Ectodermal cell (in vitro differentiated cells): ENCODE results near the gene DNAJC18. TPM values are rescaled to one million over a fixed set of nuclear protein-coding genes. Genes with fewer than 3 reads are reported as not detected.
"Not testable (repeated sequence)": the region's sequence is repeated elsewhere in the genome, so short reads cannot be mapped to it uniquely, and the experiment has no call there.

ENCODE experiments used
- H3K27ac ChIP-seq: 2 replicates; pipeline ENCODE4 v1.7.0; 2013; ENCODE audit warnings: mild to moderate bottlenecking, low read depth, low read length; ENCODE audit not compliant: insufficient read depth, poor library complexity, severe bottlenecking
- H3K27me3 ChIP-seq: 2 replicates; pipeline ENCODE4 v1.7.0; 2013; ENCODE audit warnings: mild to moderate bottlenecking, low read length; ENCODE audit not compliant: insufficient read depth, control insufficient read depth, poor library complexity, severe bottlenecking
- H3K36me3 ChIP-seq: one replicate; pipeline ENCODE4 v1.7.0; 2013; ENCODE audit warnings: low read length; ENCODE audit not compliant: control insufficient read depth, insufficient read depth
- H3K4me1 ChIP-seq: one replicate; pipeline ENCODE4 v1.7.0; 2013; ENCODE audit warnings: low read length; ENCODE audit not compliant: control insufficient read depth, insufficient read depth
- H3K4me3 ChIP-seq: 2 replicates; pipeline ENCODE4 v1.7.0; 2013; ENCODE audit warnings: low read depth, low read length, control low read depth; ENCODE audit not compliant: insufficient read depth
- H3K9me3 ChIP-seq: 2 replicates; pipeline ENCODE4 v1.7.0; 2013; ENCODE audit warnings: mild to moderate bottlenecking, low read length, moderate library complexity; ENCODE audit not compliant: control insufficient read depth
- WGBS, 2 experiments: methylation state at CpG; one replicate each; pipeline ENCODE4 v1.1.7; 2013; ENCODE audit warnings: missing lambda C conversion rate in 2 of 2; 5-methylcytosine and 5-hydroxymethylcytosine counted together
- polyA plus RNA-seq, 4 experiments: library from polyadenylated mRNA; stranded (reverse); fragments of 50-300 nt; gene quantifications; one replicate each; pipeline ENCODE4 v1.2.3, GENCODE V29; 2013

Gene DNAJC18
- 35.7 TPM for polyA plus RNA-seq (2013, experiment 1 of 4)
- polyA plus RNA-seq (2013, experiment 2 of 4): 38.1 TPM
- polyA plus RNA-seq (2013, experiment 3 of 4): 30.8 TPM
- polyA plus RNA-seq (2013, experiment 4 of 4): 28.2 TPM

DNA sequence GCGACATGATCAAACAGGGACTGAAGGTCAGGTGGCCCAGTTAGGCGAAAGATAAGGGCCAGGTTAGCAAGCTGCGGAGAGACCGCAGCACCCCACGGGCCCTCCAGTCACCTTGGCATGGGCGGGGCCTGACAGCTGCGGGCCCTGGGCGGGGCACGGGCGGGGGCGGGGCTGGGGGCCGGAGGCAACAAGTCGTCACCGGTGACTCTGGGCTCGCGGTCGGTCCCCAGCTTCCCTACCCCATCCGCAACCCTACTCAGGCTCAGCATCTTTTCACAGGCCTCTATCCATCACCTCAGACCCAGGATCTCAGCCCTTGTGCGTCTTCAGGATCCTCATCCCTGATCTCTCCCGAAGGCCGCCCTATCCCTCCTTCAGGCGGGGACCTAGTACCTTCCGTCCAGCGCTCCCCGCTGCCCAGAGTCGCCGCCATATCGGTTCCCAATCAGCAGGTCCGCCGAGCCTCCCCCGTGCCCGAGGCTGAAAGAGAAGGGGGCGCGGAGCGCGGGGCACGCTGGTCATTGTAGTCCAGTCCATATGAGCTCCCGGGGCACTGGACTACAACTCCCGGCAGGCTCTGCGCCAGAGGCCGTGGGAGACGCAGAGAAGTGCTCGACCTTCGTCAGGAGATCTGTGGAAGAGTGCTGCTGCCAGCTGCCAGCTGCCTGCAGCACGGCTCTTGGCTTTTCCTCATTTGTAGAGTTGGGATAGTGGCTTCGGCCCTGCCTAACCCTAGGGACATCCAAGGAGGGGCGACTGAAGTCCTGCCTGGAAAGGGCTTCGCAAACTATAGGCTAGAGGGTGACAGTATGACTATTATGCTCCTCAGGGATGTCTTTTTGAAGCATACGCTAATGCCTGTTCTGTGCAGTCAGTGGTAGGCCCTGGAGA lies at the start of gene DNAJC18:
Gene DNAJC18, minus strand, starts transcription at position 513 of the 891 bp plus-strand sequence. Its CDS starts 80 bp downstream, at position 433.
- H3K4me1 ChIP-seq: no peaks in the 10 kb centered on the region
- H3K27me3 ChIP-seq: no peaks in the 10 kb centered on the region
- peak within 1 kb of the TSS; percentile 79 for H3K4me3 ChIP-seq
- WGBS, 2 experiments: 5% methylated on average over 49 of the region's 49 CpGs
- H3K9me3 ChIP-seq: no peaks in the 10 kb centered on the region
- peak within 1 kb of the TSS; percentile 89 for H3K27ac ChIP-seq
- H3K36me3 ChIP-seq: peaks cover 1% of the 10 kb centered on the region

DNA sequence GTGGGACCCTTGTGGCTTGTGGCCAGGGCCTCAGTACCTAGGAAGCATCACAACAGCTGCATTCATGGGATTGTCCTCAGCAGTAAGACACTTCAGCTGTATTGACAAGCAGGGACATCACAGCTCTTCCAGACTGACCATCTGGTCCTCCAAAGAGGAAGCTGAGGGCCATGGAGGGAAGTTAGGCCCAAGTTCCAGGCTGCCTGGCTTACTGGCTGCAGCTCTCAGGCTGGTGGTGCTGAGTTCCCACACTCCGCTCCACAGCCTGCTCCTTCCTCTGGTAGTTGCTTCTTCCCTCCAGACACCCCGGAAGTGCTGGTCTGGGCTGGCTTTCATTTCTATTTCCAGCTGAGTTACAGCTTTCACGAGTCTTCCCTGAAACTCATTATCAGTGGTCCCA lies 48.9 kb upstream of the DNAJC18 start:
- Histone ChIP-seq H3K36me3 (no peaks in the 10 kb centered on the region), H3K4me1 (peaks cover 5% of the 10 kb centered on the region), H3K27ac (no peak overlapping the region), H3K9me3 (no peaks in the 10 kb centered on the region), H3K4me3 (no peak overlapping the region), H3K27me3 (no peaks in the 10 kb centered on the region)
- 84 to 93% methylated on average over 3 of the region's 3 CpGs for WGBS, 2 experiments

DNA sequence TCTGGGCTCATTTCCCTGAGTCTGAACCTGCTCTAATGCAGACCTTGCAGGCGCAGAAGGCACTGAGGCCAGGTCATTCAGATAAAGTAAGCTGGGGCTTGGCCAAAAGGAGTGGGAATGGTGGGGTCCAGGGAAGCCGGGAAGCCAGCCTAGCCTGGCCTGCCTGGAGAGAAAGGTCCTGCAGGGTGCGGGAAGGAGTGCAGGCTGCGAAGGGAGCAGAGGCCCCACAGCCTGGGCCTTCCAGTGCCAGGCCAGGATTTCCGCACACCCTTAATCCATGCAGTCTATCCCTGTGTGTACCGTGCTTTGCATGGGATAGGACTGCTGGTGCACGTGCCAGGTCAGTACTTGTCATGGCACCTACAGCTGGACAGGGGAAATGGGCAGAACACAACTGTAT lies 46.9 kb upstream of the DNAJC18 start:
- Histone ChIP-seq H3K4me3 (no peak overlapping the region), H3K9me3 (no peaks in the 10 kb centered on the region), H3K27ac (no peak overlapping the region), H3K36me3 (no peaks in the 10 kb centered on the region), H3K4me1 (peaks cover 5% of the 10 kb centered on the region), H3K27me3 (no peaks in the 10 kb centered on the region)
- WGBS, 2 experiments: 52 to 54% methylated on average over 7 of the region's 7 CpGs

DNA sequence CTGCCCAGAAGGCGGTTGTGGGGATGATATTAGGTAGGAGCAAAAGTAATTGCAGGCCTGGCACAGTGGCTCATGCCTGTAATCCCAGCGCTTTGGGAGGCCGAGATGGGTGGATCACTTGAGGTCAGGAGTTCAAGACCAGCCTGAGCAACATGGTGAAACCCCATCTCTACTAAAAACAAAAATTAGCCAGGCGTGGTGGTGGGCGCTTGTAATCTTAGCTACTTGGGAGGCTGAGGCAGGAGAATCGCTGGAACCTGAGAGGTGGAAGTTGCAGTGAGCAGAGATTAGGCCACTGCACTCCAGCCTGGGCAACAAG lies 43.5 kb upstream of the DNAJC18 start:
- not testable (repeated sequence) for H3K4me3 ChIP-seq, H3K36me3 ChIP-seq, H3K9me3 ChIP-seq, H3K27ac ChIP-seq, H3K27me3 ChIP-seq, H3K4me1 ChIP-seq
- WGBS, 2 experiments: 96 to 99% methylated on average over 6 of the region's 6 CpGs

GRCh38 chr5:139482050-139482889 lies 42.9 kb upstream of the DNAJC18 start, which contains the start of gene STING1:
Gene STING1, minus strand, starts transcription at chr5:139482758. Its CDS starts 1,054 bp downstream, at chr5:139481704.
- no peak within 1 kb of the TSS for H3K27ac ChIP-seq
- no peaks in the 10 kb centered on the region for H3K36me3 ChIP-seq
- no peaks in the 10 kb centered on the region for H3K9me3 ChIP-seq
- H3K4me1 ChIP-seq: peaks cover 5% of the 10 kb centered on the region
- no peak within 1 kb of the TSS for H3K4me3 ChIP-seq
- WGBS, 2 experiments: 90% methylated on average over 19 of the region's 19 CpGs
- H3K27me3 ChIP-seq: no peaks in the 10 kb centered on the region

GRCh38 chr5:139481580-139482049 lies 42.3 kb upstream of the DNAJC18 start:
- no peak overlapping the region for H3K27ac ChIP-seq
- peaks cover 5% of the 10 kb centered on the region for H3K4me1 ChIP-seq
- H3K9me3 ChIP-seq: no peaks in the 10 kb centered on the region
- 89 to 92% methylated on average over 5 of the region's 5 CpGs for WGBS, 2 experiments
- no peaks in the 10 kb centered on the region for H3K27me3 ChIP-seq
- no peaks in the 10 kb centered on the region for H3K36me3 ChIP-seq
- no peak overlapping the region for H3K4me3 ChIP-seq

DNA sequence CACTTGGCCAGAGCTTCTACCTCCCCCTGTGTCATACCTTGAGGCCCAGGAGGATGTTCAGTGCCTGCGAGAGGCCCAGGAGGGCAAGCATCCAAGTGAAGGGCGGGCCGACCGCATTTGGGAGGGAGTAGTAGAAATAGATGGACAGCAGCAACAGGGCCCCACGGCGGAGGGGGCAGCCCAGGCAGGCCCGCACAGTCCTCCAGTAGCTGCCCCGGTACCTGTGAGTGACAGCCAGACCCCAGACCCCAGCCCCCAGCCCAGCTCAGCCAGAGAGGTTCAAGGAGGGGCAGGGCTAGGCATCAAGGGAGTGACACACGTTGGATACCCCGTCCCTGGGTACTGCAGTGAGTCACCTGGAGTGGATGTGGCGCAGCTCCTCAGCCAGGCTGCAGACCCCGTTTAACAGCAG lies 41.8 kb upstream of the DNAJC18 start:
- peaks cover 4% of the 10 kb centered on the region for H3K4me1 ChIP-seq
- no peaks in the 10 kb centered on the region for H3K27me3 ChIP-seq
- no peaks in the 10 kb centered on the region for H3K9me3 ChIP-seq
- H3K27ac ChIP-seq: no peak overlapping the region
- H3K36me3 ChIP-seq: no peaks in the 10 kb centered on the region
- 92% methylated on average over 12 of the region's 12 CpGs for WGBS, 2 experiments
- H3K4me3 ChIP-seq: no peak overlapping the region

DNA sequence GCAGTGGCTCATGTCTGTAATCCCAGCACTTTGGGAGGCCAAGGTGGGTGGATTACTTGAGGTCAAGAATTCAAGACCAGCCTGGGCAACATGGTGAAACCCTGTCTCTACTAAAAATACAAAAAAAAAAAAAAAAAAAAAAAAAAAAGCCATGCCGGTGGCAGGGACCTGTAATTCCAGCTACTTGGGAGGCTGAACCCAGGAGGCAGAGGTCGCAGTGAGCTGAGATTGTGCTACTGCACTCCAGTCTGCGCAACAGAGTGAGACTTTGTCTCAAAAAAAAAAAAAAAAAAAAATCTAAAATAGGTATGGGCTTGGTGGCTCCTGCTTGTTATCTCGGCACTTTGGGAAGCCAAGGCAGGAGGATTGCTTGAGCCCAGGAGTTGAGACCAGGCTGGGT lies 40.4 kb upstream of the DNAJC18 start:
- H3K27ac ChIP-seq, H3K4me3 ChIP-seq, H3K4me1 ChIP-seq, H3K27me3 ChIP-seq, H3K36me3 ChIP-seq, H3K9me3 ChIP-seq: not testable (repeated sequence)
- WGBS, 2 experiments: 92 to 95% methylated on average over 3 to 4 of the region's 4 CpGs

DNA sequence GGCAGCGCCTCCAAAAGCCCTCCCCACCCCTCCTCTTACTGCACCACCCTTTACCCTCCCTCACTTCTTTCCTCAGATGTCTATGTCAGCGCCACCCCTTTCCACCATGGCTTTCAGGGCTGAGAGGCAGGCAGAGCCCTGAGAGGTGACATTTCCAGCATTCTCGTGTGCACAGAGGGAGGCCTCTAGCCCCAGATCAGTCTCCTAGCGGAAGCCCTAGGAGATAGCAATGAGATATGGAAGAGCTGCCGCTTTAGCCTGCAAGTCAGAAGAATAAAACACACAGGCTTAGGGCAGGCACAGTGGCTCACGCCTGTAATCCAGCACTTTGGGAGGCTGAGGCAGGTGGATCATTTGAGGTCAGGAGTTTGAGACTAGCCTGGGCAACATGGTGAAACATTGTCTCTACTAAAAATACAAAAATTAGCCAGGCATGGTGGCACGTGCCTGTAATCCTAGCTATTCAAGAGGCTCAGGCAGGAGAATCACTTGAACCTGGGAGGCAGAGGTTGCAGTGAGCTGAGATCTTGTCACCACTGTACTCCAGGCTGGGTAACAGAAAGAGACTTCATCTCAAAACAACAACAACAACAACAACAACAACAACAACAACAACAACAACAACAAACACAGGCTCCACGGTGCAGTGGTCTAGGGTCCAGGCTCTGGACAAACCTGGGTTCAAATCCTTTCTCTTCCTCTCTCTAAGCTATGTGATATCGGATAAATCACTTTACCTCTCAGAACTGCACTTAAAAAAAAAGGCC lies 39.5 kb upstream of the DNAJC18 start:
- WGBS, 2 experiments: 79 to 84% methylated on average over 9 of the region's 9 CpGs
- not testable (repeated sequence) for H3K27ac ChIP-seq, H3K9me3 ChIP-seq

More for the DNA sequence above, 39.5 kb upstream of the DNAJC18 start:
- H3K4me3 ChIP-seq, H3K36me3 ChIP-seq, H3K4me1 ChIP-seq, H3K27me3 ChIP-seq: not testable (repeated sequence)
